ENCODE measurements around the gene TAS2R13. TPM values are rescaled to one million over a fixed set of nuclear protein-coding genes. Genes with fewer than 3 reads are reported as not detected.

TAS2R13 gene
- total RNA-seq, 1 donor from 2014 or later, result 1.1 TPM

DNA sequence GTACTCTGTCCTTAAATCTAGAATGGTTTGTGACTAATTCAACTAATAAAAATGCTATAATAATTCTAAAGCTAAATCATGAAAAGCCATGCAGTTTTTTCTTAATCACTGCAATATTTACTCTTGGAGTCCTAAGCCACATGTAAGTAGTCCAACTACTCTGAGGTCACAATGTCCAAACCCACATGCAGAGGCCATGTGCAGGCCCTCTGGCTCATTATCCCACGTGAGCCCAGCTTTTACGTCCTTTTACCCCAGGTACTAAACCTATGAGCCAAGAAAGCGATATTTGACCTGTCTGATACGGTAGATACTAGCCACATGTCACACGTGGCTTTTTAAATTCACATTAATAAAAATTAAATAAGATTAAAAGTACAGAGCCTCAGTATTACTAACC, 12.5 kb downstream of the TAS2R13 start:
- FAIRE-seq, result no peak
- TF ChIP-seq, protein P1, sequence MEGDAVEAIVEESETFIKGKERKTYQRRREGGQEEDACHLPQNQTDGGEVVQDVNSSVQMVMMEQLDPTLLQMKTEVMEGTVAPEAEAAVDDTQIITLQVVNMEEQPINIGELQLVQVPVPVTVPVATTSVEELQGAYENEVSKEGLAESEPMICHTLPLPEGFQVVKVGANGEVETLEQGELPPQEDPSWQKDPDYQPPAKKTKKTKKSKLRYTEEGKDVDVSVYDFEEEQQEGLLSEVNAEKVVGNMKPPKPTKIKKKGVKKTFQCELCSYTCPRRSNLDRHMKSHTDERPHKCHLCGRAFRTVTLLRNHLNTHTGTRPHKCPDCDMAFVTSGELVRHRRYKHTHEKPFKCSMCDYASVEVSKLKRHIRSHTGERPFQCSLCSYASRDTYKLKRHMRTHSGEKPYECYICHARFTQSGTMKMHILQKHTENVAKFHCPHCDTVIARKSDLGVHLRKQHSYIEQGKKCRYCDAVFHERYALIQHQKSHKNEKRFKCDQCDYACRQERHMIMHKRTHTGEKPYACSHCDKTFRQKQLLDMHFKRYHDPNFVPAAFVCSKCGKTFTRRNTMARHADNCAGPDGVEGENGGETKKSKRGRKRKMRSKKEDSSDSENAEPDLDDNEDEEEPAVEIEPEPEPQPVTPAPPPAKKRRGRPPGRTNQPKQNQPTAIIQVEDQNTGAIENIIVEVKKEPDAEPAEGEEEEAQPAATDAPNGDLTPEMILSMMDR (IDR thresholded peaks at IDR 0.05; ENCODE audit: insufficient read depth, low read length, severe bottlenecking), result no peak

DNA sequence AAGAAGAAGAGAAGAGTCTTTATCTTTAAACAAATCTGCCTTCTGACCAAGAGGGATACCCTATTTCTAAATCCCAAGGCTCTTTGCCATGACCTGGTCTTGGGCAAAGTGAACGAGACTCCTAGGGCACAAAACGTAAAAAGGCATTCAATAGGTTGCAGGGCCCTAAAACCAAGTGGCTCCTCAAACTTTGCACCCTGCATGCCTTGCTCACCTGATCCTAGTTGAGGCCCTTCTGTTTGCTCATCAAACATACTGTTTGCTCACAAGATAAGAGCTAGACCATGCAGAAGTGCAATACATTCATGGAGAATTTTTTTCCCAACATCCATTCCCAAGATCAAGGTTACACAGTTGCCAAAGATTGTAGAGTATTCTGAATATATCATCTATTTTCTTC, 17.4 kb downstream of the TAS2R13 start:
- no peaks in the 10 kb centered on the region for H3K27me3 ChIP-seq (ENCODE audit: control insufficient read depth, insufficient read depth, low read length)
- H3K4me3 ChIP-seq (ENCODE audit: low read depth, low read length), result no peak overlapping the region
- H3K36me3 ChIP-seq (ENCODE audit: control insufficient read depth, insufficient read depth, low read length), result no peaks in the 10 kb centered on the region
- TF ChIP-seq, protein P1 (IDR thresholded peaks at IDR 0.05; ENCODE audit: insufficient read depth, low read length, severe bottlenecking), result no peak
- DNase-seq (ENCODE audit: low read depth), result no peak
- no peak for FAIRE-seq

More for the DNA sequence above, 12.5 kb downstream of the TAS2R13 start:
- Histone ChIP-seq H3K27me3 (ENCODE audit: control insufficient read depth, insufficient read depth, low read length) (no peaks in the 10 kb centered on the region), H3K36me3 (ENCODE audit: control insufficient read depth, insufficient read depth, low read length) (no peaks in the 10 kb centered on the region), H3K4me3 (ENCODE audit: low read depth, low read length) (no peak overlapping the region)
- DNase-seq (ENCODE audit: low read depth), result no peak

DNA sequence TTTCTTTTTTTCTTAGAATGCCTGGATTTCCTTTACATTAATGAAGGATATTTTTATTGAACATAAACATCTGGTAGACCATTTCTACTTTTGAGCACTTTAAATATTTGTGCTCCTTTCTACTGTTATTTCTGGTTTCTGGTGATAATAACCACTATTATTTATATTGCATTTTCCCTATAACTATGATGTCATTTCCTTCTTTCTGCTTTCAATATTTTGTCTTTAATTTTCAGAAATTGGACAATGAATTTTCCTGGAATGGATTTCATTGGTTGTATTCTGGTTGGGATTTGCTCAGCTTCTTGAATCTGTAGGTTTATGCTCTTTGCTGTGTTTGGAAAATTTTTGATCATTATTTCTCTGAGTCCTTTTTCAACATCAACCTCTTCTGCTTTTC, 20.1 kb downstream of the TAS2R13 start:
- Histone ChIP-seq H3K27me3 (ENCODE audit: control insufficient read depth, insufficient read depth, low read length) (no peaks in the 10 kb centered on the region), H3K4me3 (ENCODE audit: low read depth, low read length) (no peak overlapping the region), H3K36me3 (ENCODE audit: control insufficient read depth, insufficient read depth, low read length) (no peaks in the 10 kb centered on the region)
- TF ChIP-seq, protein P1 (IDR thresholded peaks at IDR 0.05; ENCODE audit: insufficient read depth, low read length, severe bottlenecking), result no peak
- FAIRE-seq (no peak), DNase-seq (ENCODE audit: low read depth) (no peak)

DNA sequence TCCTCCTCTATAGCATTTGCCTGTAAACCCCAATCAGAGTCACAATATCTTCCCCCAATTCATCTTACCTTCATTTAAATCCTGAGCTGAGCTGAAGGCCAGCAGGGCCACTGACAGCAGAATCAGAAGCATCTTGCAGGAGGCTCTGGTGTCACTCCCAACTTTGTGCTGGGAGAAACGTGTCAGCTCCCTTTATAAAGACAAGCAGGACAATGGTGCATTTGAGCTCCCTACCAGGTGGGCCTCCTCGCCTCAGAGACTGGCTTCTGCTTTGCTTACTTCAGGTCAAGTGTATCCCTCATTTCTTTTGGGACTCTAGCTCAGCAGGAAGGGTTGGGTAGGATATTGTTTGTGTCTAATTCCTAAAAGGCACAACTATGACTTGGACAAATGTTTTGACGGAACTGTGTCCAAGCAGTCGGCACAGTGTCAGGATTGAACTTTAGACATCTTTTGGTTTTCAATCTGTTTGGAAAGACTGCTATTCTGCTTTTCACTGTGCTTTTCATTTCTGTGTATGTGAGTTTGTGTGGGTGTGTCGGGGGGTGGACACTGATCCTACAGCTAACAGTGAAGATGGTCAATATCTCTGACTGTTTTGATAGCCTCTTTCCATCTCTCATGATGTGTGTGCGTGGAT, 25.2 kb downstream of the TAS2R13 start, which contains the start of gene PRH1:
TSS of gene PRH1 (minus strand) at position 170 of the 640 bp plus-strand sequence. CDS start at position 132, 38 bp downstream.
- Histone ChIP-seq H3K36me3 (ENCODE audit: control insufficient read depth, insufficient read depth, low read length) (no peaks in the 10 kb centered on the region), H3K4me3 (ENCODE audit: low read depth, low read length) (no peak within 1 kb of the TSS), H3K27me3 (ENCODE audit: control insufficient read depth, insufficient read depth, low read length) (no peaks in the 10 kb centered on the region)
- FAIRE-seq, result no peak
- TF ChIP-seq, protein P1 (IDR thresholded peaks at IDR 0.05; ENCODE audit: insufficient read depth, low read length, severe bottlenecking), result no peak
- no peak for DNase-seq (ENCODE audit: low read depth)

GRCh38 chr12:10873378-10873777, 36.0 kb downstream of the TAS2R13 start:
- no peaks in the 10 kb centered on the region for H3K36me3 ChIP-seq (ENCODE audit: control insufficient read depth, insufficient read depth, low read length)
- no peak overlapping the region for H3K4me3 ChIP-seq (ENCODE audit: low read depth, low read length)
- no peak for DNase-seq (ENCODE audit: low read depth)
- TF ChIP-seq, protein P1 (IDR thresholded peaks at IDR 0.05; ENCODE audit: insufficient read depth, low read length, severe bottlenecking), result no peak
- H3K27me3 ChIP-seq (ENCODE audit: control insufficient read depth, insufficient read depth, low read length), result no peaks in the 10 kb centered on the region
- no peak for FAIRE-seq

DNA sequence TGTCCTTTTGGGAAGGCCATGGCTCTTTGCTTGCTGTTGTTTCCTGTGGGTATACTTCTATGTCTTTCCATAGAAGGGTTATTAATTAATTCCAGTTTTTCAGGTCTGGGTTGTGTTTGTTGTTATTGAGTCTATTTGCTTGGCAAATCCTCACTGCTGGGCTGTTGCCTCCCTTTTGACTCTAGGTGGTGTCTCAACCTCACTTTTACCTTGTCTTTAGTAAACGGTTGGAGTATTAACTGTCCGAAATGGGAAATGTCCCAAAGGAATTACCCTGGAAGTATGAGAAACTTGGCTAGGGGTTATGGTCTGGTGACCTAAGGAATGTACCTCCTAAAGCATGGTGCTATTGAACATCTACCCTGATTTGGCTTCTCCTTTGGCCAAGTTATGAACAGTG, 42.0 kb downstream of the TAS2R13 start:
- TF ChIP-seq, protein P1 (IDR thresholded peaks at IDR 0.05; ENCODE audit: insufficient read depth, low read length, severe bottlenecking), result peak; percentile 35
- Histone ChIP-seq H3K27me3 (ENCODE audit: control insufficient read depth, insufficient read depth, low read length) (no peaks in the 10 kb centered on the region), H3K36me3 (ENCODE audit: control insufficient read depth, insufficient read depth, low read length) (no peaks in the 10 kb centered on the region), H3K4me3 (ENCODE audit: low read depth, low read length) (no peak overlapping the region)
- FAIRE-seq, result no peak
- DNase-seq (ENCODE audit: low read depth), result peak; percentile 9

All from bronchial epithelial cell (primary cell).